Ishikawa (cell line): Measurements from ENCODE around the gene LATS2.

Experiments
- CEBPB ChIP-seq: IDR thresholded peaks from 2 replicates; pipeline ENCODE4 v1.6.1; 2012
- CREB1 ChIP-seq: IDR thresholded peaks from 2 replicates; pipeline ENCODE4 v1.6.1; 2012; ENCODE audit warnings: low read depth
- EGR1 ChIP-seq: IDR thresholded peaks from 2 replicates; pipeline ENCODE4 v1.6.1; 2012
- EP300 ChIP-seq: IDR thresholded peaks from 2 replicates; pipeline ENCODE4 v1.6.1; 2012; ENCODE audit warnings: borderline replicate concordance
- FOXM1 ChIP-seq: IDR thresholded peaks from 2 replicates; pipeline ENCODE4 v1.6.1; 2012; ENCODE audit warnings: low read depth, borderline replicate concordance
- MAX ChIP-seq: IDR thresholded peaks from 2 replicates; pipeline ENCODE4 v1.6.1; 2012
- NFIC ChIP-seq: IDR thresholded peaks from 2 replicates; pipeline ENCODE4 v1.6.1; 2012
- RAD21 ChIP-seq: IDR thresholded peaks from 2 replicates; pipeline ENCODE4 v1.6.1; 2012; ENCODE audit warnings: low read depth
- TAF1 ChIP-seq: IDR thresholded peaks from 2 replicates; pipeline ENCODE4 v1.6.1; 2012; ENCODE audit warnings: low read depth, mild to moderate bottlenecking
- TCF12 ChIP-seq: IDR thresholded peaks from 2 replicates; pipeline ENCODE4 v1.6.1; 2012; ENCODE audit warnings: low read depth
- TEAD4 ChIP-seq: IDR thresholded peaks from 2 replicates; pipeline ENCODE4 v1.6.1; 2012
- USF1 ChIP-seq: IDR thresholded peaks from 2 replicates; pipeline ENCODE4 v1.6.1; 2012
- YY1 ChIP-seq: IDR thresholded peaks from 2 replicates; pipeline ENCODE4 v1.6.1; 2012; ENCODE audit warnings: low read depth
- ZBTB7A ChIP-seq: IDR thresholded peaks from 2 replicates; pipeline ENCODE4 v1.6.1; 2012; ENCODE audit warnings: low read depth
- TF ChIP-seq, protein P1 (sequence below): IDR thresholded peaks from 2 replicates; pipeline ENCODE4 v1.6.1; 2012; ENCODE audit warnings: low read depth, mild to moderate bottlenecking

The LATS2 gene

GRCh38 chr13:21058361-21058760, 3.0 kb downstream of the LATS2 start:
- TF ChIP-seq NFIC, result no peak
- TF ChIP-seq, protein P1, sequence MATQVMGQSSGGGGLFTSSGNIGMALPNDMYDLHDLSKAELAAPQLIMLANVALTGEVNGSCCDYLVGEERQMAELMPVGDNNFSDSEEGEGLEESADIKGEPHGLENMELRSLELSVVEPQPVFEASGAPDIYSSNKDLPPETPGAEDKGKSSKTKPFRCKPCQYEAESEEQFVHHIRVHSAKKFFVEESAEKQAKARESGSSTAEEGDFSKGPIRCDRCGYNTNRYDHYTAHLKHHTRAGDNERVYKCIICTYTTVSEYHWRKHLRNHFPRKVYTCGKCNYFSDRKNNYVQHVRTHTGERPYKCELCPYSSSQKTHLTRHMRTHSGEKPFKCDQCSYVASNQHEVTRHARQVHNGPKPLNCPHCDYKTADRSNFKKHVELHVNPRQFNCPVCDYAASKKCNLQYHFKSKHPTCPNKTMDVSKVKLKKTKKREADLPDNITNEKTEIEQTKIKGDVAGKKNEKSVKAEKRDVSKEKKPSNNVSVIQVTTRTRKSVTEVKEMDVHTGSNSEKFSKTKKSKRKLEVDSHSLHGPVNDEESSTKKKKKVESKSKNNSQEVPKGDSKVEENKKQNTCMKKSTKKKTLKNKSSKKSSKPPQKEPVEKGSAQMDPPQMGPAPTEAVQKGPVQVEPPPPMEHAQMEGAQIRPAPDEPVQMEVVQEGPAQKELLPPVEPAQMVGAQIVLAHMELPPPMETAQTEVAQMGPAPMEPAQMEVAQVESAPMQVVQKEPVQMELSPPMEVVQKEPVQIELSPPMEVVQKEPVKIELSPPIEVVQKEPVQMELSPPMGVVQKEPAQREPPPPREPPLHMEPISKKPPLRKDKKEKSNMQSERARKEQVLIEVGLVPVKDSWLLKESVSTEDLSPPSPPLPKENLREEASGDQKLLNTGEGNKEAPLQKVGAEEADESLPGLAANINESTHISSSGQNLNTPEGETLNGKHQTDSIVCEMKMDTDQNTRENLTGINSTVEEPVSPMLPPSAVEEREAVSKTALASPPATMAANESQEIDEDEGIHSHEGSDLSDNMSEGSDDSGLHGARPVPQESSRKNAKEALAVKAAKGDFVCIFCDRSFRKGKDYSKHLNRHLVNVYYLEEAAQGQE, result no peak
- no peak for TF ChIP-seq EGR1
- TF ChIP-seq EP300, result no peak
- no peak for TF ChIP-seq TAF1
- TF ChIP-seq TCF12, result no peak
- TF ChIP-seq CEBPB, result no peak
- TF ChIP-seq FOXM1, result no peak

DNA sequence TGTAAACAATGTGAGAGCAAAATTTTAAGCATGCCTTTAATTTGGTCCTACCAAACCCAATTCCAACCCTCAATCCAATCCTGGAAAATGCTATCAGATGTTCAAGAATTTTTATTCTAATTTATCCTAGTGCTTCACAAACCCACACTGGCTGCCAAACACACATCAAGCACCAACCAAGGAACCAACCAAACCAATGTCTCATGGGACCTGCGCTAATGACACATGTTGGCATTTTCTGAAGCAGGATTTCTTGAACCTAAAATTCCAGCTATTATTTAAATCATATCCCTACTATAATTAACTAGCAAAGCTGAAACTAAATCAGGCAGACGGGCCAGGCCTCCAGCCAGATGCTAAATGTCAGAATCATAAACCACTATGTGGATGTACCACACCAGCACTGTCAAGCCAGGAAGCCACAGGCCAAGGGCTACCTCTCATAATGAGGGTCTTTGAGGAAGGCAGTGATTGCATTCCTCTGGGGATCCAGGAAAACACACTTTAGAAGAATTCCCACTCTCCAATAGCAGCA, 5.8 kb downstream of the LATS2 start:
- TF ChIP-seq RAD21 (no peak), YY1 (no peak), CREB1 (no peak)

- TF ChIP-seq FOXM1 (no peak), TAF1 (no peak), EP300 (no peak), MAX (no peak), RAD21 (no peak), TCF12 (no peak)
- TF ChIP-seq, protein P1, result no peak
These were observed 6.4 kb downstream of the LATS2 start for GRCh38 chr13:21055016-21055415.

DNA sequence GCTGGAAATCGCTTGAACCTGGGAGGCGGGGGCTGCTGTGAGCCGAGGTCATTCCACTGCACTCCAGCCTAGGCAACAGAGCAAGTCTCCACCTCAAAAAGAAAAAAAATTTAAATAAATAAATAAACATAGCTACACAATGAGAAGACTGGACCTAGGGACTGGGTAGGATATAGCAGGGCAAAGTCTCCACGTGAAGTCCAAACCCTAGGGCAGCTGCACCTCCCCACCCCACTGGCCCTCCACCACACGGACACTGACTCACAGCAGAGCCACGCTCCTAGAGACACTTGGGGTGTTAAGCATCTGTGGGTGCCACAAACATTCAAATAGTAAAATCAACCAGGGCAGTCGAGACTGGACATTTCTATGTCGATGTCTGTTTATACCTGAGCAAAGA, 7.1 kb downstream of the LATS2 start:
- TF ChIP-seq, protein P1, result no peak
- no peak for TF ChIP-seq FOXM1
- no peak for TF ChIP-seq RAD21
- TF ChIP-seq EGR1, result no peak

DNA sequence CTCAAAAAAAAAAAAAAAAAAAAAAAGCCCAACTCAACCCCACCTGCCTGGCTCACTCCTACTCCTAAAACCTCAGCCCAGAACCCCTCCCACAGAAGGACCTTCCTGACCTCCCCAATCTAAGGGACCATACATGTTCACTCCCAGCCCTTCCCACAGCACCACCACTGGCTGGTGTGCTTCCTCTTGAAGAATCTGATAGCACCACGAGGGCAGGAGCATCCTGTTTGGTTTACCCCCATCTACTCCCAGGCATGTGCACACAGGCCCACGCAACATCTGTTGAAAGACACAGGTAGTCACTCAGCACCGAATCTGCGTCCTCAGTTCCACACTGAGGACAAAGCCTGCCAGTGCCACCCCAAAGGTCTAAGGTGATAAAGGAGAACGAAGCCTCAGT, 8.2 kb downstream of the LATS2 start:
- TF ChIP-seq MAX (no peak), FOXM1 (no peak), EGR1 (no peak), ZBTB7A (no peak), RAD21 (no peak), CEBPB (no peak), TAF1 (no peak), NFIC (no peak), TEAD4 (no peak), CREB1 (no peak), TCF12 (no peak), YY1 (no peak), USF1 (no peak), EP300 (no peak)
- TF ChIP-seq, protein P1, result no peak
